ENCODE measurements around the gene ENTR1. TPM values are rescaled to one million over a fixed set of nuclear protein-coding genes. Genes with fewer than 3 reads are reported as not detected.

The ENTR1 gene
- total and polyA plus RNA-seq, 4 donors, result 25.5 to 48.4 (median 37.7) TPM

DNA sequence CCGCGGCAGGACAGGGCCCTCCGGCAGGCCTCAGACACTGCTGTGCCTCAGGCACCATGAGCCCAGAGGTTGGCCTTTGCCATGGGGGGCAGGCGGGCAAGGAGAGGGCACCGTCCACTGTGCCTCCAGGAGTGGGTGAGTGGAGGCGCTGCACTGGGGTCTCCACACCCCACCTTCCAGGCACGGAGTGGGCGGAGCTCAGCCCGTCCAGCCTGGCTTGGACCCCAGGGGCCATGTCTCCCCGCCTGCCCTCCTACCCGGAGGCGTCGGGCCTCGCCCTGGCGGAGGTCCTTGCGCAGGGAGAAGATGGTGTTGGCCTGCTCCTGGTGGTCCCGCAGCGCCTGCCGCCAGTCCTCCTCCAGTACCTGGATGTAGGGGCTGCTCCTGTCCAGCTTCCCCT is 40.4 kb downstream of the ENTR1 start:
- peaks cover 0 to 19% (median 6%) of the 10 kb centered on the region in 5 donors for H3K4me1 ChIP-seq (ENCODE audit: control insufficient read depth in 5 of 5, insufficient read depth in 5 of 5, low read length in 5 of 5)
- no peak overlapping the region for H3K9ac ChIP-seq (ENCODE audit: insufficient read depth in 1 of 2, low read length in 2 of 2)
- H3K36me3 ChIP-seq (ENCODE audit: control insufficient read depth in 4 of 4, insufficient read depth in 4 of 4, low read length in 4 of 4), result no peaks in the 10 kb centered on the region
- H3K27me3 ChIP-seq (ENCODE audit: control insufficient read depth in 3 of 3, insufficient read depth in 3 of 3, low read length in 2 of 3), result no peaks in the 10 kb centered on the region
- no peaks in the 10 kb centered on the region for H3K9me3 ChIP-seq (ENCODE audit: control insufficient read depth in 4 of 4, insufficient read depth in 3 of 4, low read length in 3 of 4)
- H3K4me3 ChIP-seq, result no peak overlapping the region
- DNase-seq (no peak), ATAC-seq (ENCODE audit: insufficient read depth, low FRiP score) (no peak)
- WGBS, 2 donors, result 95 to 96% methylated on average over 15 to 19 of the region's 19 CpGs
- TF ChIP-seq, protein P1, sequence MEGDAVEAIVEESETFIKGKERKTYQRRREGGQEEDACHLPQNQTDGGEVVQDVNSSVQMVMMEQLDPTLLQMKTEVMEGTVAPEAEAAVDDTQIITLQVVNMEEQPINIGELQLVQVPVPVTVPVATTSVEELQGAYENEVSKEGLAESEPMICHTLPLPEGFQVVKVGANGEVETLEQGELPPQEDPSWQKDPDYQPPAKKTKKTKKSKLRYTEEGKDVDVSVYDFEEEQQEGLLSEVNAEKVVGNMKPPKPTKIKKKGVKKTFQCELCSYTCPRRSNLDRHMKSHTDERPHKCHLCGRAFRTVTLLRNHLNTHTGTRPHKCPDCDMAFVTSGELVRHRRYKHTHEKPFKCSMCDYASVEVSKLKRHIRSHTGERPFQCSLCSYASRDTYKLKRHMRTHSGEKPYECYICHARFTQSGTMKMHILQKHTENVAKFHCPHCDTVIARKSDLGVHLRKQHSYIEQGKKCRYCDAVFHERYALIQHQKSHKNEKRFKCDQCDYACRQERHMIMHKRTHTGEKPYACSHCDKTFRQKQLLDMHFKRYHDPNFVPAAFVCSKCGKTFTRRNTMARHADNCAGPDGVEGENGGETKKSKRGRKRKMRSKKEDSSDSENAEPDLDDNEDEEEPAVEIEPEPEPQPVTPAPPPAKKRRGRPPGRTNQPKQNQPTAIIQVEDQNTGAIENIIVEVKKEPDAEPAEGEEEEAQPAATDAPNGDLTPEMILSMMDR (IDR thresholded peaks at IDR 0.05; ENCODE audit: control extremely low read depth, extremely low read depth), result no peak
- no peak overlapping the region for H3K27ac ChIP-seq (ENCODE audit: low read depth in 1 of 2, low read length in 1 of 2)

DNA sequence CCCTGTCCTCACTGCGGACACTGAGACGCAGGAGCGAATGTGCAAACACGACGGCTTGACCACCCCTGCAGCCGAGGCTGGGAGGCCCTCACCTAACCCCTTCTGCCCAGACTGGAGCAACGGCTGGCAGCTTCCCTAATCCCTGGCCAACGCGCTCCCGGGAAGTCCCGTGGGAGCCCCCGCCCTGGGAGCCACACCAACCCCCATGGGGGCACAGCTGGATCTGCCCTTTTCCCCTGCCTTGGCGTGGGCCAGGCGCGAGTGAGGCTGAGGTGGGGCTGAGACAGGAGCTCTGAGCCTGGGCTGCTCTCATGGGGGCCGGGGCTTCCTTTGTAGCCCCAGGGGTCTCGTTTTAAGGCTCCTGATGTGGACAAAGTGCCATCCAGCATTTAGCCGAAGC is 42.2 kb downstream of the ENTR1 start:
- Histone ChIP-seq H3K36me3 (ENCODE audit: control insufficient read depth in 4 of 4, insufficient read depth in 4 of 4, low read length in 4 of 4) (no peaks in the 10 kb centered on the region), H3K27me3 (ENCODE audit: control insufficient read depth in 3 of 3, insufficient read depth in 3 of 3, low read length in 2 of 3) (no peaks in the 10 kb centered on the region), H3K4me3 (no peak overlapping the region)

DNA sequence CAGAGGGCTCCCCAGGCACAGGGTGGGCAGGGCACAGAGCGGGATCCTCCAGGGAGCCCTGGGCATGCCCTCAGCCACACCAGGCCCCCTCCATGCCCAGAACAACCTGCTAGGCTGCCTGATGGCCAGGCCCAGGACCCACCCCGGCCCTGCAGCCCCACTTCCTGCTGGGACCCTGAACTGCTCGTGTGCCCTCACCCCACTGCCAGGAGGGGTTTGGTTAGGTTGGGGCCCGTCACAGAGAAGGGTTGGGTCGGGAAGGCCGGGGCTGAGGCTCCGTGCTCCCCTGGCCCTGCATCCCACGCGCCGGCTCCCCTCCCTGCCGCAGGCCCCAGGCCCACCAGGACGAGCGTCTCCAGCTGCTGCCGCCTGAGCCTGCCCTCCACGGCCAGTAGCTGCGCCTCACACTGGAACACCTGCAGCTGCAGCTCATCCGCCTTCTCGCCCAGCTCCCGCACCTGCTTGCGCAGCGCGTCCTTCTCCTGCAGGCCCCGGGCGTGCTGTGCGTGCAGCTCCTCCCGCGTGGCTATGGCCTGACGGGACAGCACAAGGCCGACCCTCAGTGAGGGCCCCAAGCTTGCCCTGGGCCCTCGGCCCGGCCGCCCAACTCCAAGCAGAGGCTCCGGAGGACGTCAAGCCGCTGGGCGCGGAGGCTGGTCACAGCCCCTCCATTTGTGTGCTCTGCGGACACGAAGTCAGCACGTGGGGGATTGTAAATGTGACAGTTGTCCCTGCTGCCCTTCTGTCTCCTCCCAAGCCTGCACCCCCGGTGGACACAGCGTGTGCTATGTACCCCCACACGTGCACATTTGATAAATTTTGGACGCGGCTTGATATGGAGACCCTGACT is 42.9 kb downstream of the ENTR1 start:
- ATAC-seq (ENCODE audit: insufficient read depth, low FRiP score) (no peak), DNase-seq (no peak)
- no peak overlapping the region for H3K27ac ChIP-seq (ENCODE audit: low read depth in 1 of 2, low read length in 1 of 2)
- H3K36me3 ChIP-seq (ENCODE audit: control insufficient read depth in 4 of 4, insufficient read depth in 4 of 4, low read length in 4 of 4), result no peaks in the 10 kb centered on the region
- H3K4me1 ChIP-seq (ENCODE audit: control insufficient read depth in 5 of 5, insufficient read depth in 5 of 5, low read length in 5 of 5), result peaks cover 0 to 14% (median 10%) of the 10 kb centered on the region in 5 donors
- H3K4me3 ChIP-seq, result no peak overlapping the region
- TF ChIP-seq, protein P1 (IDR thresholded peaks at IDR 0.05; ENCODE audit: control extremely low read depth, extremely low read depth), result no peak
- H3K9ac ChIP-seq (ENCODE audit: insufficient read depth in 1 of 2, low read length in 2 of 2), result no peak overlapping the region
- H3K27me3 ChIP-seq (ENCODE audit: control insufficient read depth in 3 of 3, insufficient read depth in 3 of 3, low read length in 2 of 3), result no peaks in the 10 kb centered on the region
- H3K9me3 ChIP-seq (ENCODE audit: control insufficient read depth in 4 of 4, insufficient read depth in 3 of 4, low read length in 3 of 4), result no peaks in the 10 kb centered on the region
- 87 to 89% methylated on average over 44 to 45 of the region's 45 CpGs for WGBS, 2 donors

More for the DNA sequence above, 42.2 kb downstream of the ENTR1 start:
- no peak for ATAC-seq (ENCODE audit: insufficient read depth, low FRiP score)
- Histone ChIP-seq H3K9me3 (ENCODE audit: control insufficient read depth in 4 of 4, insufficient read depth in 3 of 4, low read length in 3 of 4) (no peaks in the 10 kb centered on the region), H3K9ac (ENCODE audit: insufficient read depth in 1 of 2, low read length in 2 of 2) (no peak overlapping the region), H3K4me1 (ENCODE audit: control insufficient read depth in 5 of 5, insufficient read depth in 5 of 5, low read length in 5 of 5) (peaks cover 0 to 17% (median 10%) of the 10 kb centered on the region in 5 donors), H3K27ac (ENCODE audit: low read depth in 1 of 2, low read length in 1 of 2) (no peak overlapping the region)
- TF ChIP-seq, protein P1 (IDR thresholded peaks at IDR 0.05; ENCODE audit: control extremely low read depth, extremely low read depth), result no peak
- 76 to 83% methylated on average over 18 of the region's 18 CpGs for WGBS, 2 donors
- no peak for DNase-seq

Measured in lung (tissue), 12 donors.